ENCODE results near the gene XRRA1.

XRRA1 gene

GRCh38 chr11:74951226-74951625 is 2.3 kb upstream of the XRRA1 start:
- DNase-seq (ENCODE audit: low read depth), result no peak

GRCh38 chr11:74950374-74950969 is 1.6 kb upstream of the XRRA1 start:
- DNase-seq (ENCODE audit: low read depth), result no peak

GRCh38 chr11:74949753-74950137 is 854 bp upstream of the XRRA1 start:
- DNase-seq (ENCODE audit: low read depth), result no peak

GRCh38 chr11:74948546-74948897 is 369 bp downstream of the XRRA1 start:
- no peak for DNase-seq (ENCODE audit: low read depth)

GRCh38 chr11:74942073-74942759 is 6.7 kb downstream of the XRRA1 start:
- no peak for DNase-seq (ENCODE audit: low read depth)

GRCh38 chr11:74941492-74941891 is 7.4 kb downstream of the XRRA1 start:
- no peak for DNase-seq (ENCODE audit: low read depth)

- DNase-seq (ENCODE audit: low read depth), result no peak
Observed at GRCh38 chr11:74937696-74938475, 11.0 kb downstream of the XRRA1 start.

- no peak for DNase-seq (ENCODE audit: low read depth)
Observed at GRCh38 chr11:74936976-74937375, 11.9 kb downstream of the XRRA1 start.

GRCh38 chr11:74936087-74936486 is 12.8 kb downstream of the XRRA1 start:
- DNase-seq (ENCODE audit: low read depth), result no peak

- no peak for DNase-seq (ENCODE audit: low read depth)
Observed at GRCh38 chr11:74935285-74935684, 13.6 kb downstream of the XRRA1 start.

- no peak for DNase-seq (ENCODE audit: low read depth)
Observed at GRCh38 chr11:74933765-74934164, 15.1 kb downstream of the XRRA1 start.

- DNase-seq (ENCODE audit: low read depth), result no peak
Observed at GRCh38 chr11:74932797-74933196, 16.1 kb downstream of the XRRA1 start.

GRCh38 chr11:74932169-74932568 is 16.7 kb downstream of the XRRA1 start:
- DNase-seq (ENCODE audit: low read depth), result no peak

- no peak for DNase-seq (ENCODE audit: low read depth)
Observed at GRCh38 chr11:74929431-74930363, 19.2 kb downstream of the XRRA1 start.

- DNase-seq (ENCODE audit: low read depth), result no peak
Observed at GRCh38 chr11:74927496-74927895, 21.4 kb downstream of the XRRA1 start.

- no peak for DNase-seq (ENCODE audit: low read depth)
Observed at GRCh38 chr11:74926304-74927030, 22.4 kb downstream of the XRRA1 start.

GRCh38 chr11:74925281-74925680 is 23.6 kb downstream of the XRRA1 start:
- no peak for DNase-seq (ENCODE audit: low read depth)

- no peak for DNase-seq (ENCODE audit: low read depth)
Observed at GRCh38 chr11:74923125-74923524, 25.8 kb downstream of the XRRA1 start.

GRCh38 chr11:74909812-74910211 is 39.1 kb downstream of the XRRA1 start:
- DNase-seq (ENCODE audit: low read depth), result no peak

- DNase-seq (ENCODE audit: low read depth), result no peak
Observed at GRCh38 chr11:74909385-74909784, 39.5 kb downstream of the XRRA1 start.

GRCh38 chr11:74905326-74905725 is 43.6 kb downstream of the XRRA1 start:
- no peak for DNase-seq (ENCODE audit: low read depth)

GRCh38 chr11:74902342-74902741 is 46.5 kb downstream of the XRRA1 start:
- no peak for DNase-seq (ENCODE audit: low read depth)
